OCI-M1 (cell line): ENCODE results near the gene PBLD.
A peak's percentile ranks its signal among the peaks of the same experiment; 100 is the strongest.

Experiments used
- DNase-seq: peaks from one replicate; lab custom pipeline; 2025; lab: John Stamatoyannopoulos, UW

The PBLD gene

GRCh38 chr10:68332259-68333057 is at the start of gene PBLD:
Gene PBLD (minus strand): TSS chr10:68332928. CDS start chr10:68306844, 26,084 bp downstream.
- DNase-seq: peak; percentile 93

- DNase-seq: no peak
Measured at GRCh38 chr10:68371604-68372003, 38.9 kb upstream of the PBLD start.

- no peak for DNase-seq
Measured at GRCh38 chr10:68367121-68367520, 34.4 kb upstream of the PBLD start.

- DNase-seq: no peak
Measured at GRCh38 chr10:68366600-68366999, 33.9 kb upstream of the PBLD start.

GRCh38 chr10:68365611-68366010 is 32.9 kb upstream of the PBLD start:
- no peak for DNase-seq

GRCh38 chr10:68364101-68364886 is 31.6 kb upstream of the PBLD start:
- DNase-seq: no peak

- DNase-seq: no peak
Measured at GRCh38 chr10:68362590-68362989, 29.9 kb upstream of the PBLD start.

GRCh38 chr10:68359189-68359588 is 26.5 kb upstream of the PBLD start:
- no peak for DNase-seq

GRCh38 chr10:68353537-68353936 is 20.8 kb upstream of the PBLD start:
- DNase-seq: no peak

- DNase-seq: peak; percentile 69
Measured at GRCh38 chr10:68348265-68348741, 15.6 kb upstream of the PBLD start.

GRCh38 chr10:68346774-68347173 is 14.0 kb upstream of the PBLD start:
- DNase-seq: no peak

GRCh38 chr10:68345621-68346020 is 12.9 kb upstream of the PBLD start:
- DNase-seq: no peak

- DNase-seq: no peak
Measured at GRCh38 chr10:68342909-68343516, 10.3 kb upstream of the PBLD start.

GRCh38 chr10:68340358-68341080 is 7.8 kb upstream of the PBLD start:
- DNase-seq: no peak

- DNase-seq: no peak
Measured at GRCh38 chr10:68336754-68337351, 4.1 kb upstream of the PBLD start.

- peak; percentile 33 for DNase-seq
Measured at GRCh38 chr10:68334672-68335467, 2.1 kb upstream of the PBLD start.

- peak; percentile 57 for DNase-seq
Measured at GRCh38 chr10:68333440-68334431, 1.0 kb upstream of the PBLD start.

GRCh38 chr10:68333058-68333395 is 299 bp upstream of the PBLD start:
- no peak for DNase-seq

- peak; percentile 99 for DNase-seq
Measured at GRCh38 chr10:68331455-68332258, 1.1 kb downstream of the PBLD start, which contains the start of gene HNRNPH3. Gene HNRNPH3 (plus strand): TSS chr10:68332064. CDS start chr10:68337222, 5,158 bp downstream.
